ENCODE data around the gene PDK4.

GRCh38 chr7:95611224-95611623 lies 14.9 kb upstream of the PDK4 start:
- TF ChIP-seq, protein P1, sequence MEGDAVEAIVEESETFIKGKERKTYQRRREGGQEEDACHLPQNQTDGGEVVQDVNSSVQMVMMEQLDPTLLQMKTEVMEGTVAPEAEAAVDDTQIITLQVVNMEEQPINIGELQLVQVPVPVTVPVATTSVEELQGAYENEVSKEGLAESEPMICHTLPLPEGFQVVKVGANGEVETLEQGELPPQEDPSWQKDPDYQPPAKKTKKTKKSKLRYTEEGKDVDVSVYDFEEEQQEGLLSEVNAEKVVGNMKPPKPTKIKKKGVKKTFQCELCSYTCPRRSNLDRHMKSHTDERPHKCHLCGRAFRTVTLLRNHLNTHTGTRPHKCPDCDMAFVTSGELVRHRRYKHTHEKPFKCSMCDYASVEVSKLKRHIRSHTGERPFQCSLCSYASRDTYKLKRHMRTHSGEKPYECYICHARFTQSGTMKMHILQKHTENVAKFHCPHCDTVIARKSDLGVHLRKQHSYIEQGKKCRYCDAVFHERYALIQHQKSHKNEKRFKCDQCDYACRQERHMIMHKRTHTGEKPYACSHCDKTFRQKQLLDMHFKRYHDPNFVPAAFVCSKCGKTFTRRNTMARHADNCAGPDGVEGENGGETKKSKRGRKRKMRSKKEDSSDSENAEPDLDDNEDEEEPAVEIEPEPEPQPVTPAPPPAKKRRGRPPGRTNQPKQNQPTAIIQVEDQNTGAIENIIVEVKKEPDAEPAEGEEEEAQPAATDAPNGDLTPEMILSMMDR (conservative IDR thresholded peaks at IDR 0.05 in 1 of 2, IDR thresholded peaks at IDR 0.05 in 1 of 2; ENCODE audit: low read depth in 1 of 2, low read length in 2 of 2) = no peak
- TF ChIP-seq EZH2 (IDR thresholded peaks at IDR 0.05; ENCODE audit: low read length, missing control alignments) = no peak

Data from fibroblast of lung (primary cell).